ENCODE measurements around the gene MBD3.

GRCh38 chr19:1621021-1621420, 28.4 kb upstream of the MBD3 start:
- TF ChIP-seq ZNF274 (IDR thresholded peaks at IDR 0.05; ENCODE audit: low read depth, low read length) (no peak), YY1 (IDR thresholded peaks at IDR 0.05; ENCODE audit: insufficient read depth, insufficient read length) (no peak)
